Upper lobe of left lung (tissue), 6 donors: ENCODE data around the gene RAI14. TPM values are rescaled to one million over a fixed set of nuclear protein-coding genes. Genes with fewer than 3 reads are reported as not detected.

Source experiments
- ATAC-seq, 2 donors: fragments of 200-7000 bp; cut with Tn5 transposase; one replicate each; pipeline ENCODE4 v1.9.1; 2022; ENCODE audit warnings: mild to moderate bottlenecking in 2 of 2, moderate library complexity in 2 of 2; ENCODE audit not compliant: low FRiP score in 2 of 2
- DNase-seq, 2 donors: peaks; one replicate each; pipeline ENCODE4 v3.0.0-alpha.2; 2019 to 2020
- H3K27ac ChIP-seq, 4 donors: fragments of 200-600 bp; sonication (generic); one replicate each; pipeline ENCODE4 v1.5.1; 2016 to 2019
- H3K27me3 ChIP-seq, 4 donors: fragments of 200-600 bp; sonication (generic); one replicate each; pipeline ENCODE4 v1.5.1; 2017 to 2019
- H3K36me3 ChIP-seq, 4 donors: fragments of 200-600 bp; sonication (generic); one replicate each; pipeline ENCODE4 v1.5.1; 2016 to 2019
- H3K4me1 ChIP-seq, 4 donors: fragments of 200-600 bp; sonication (generic); one replicate each; pipeline ENCODE4 v1.5.1; 2018 to 2019
- H3K4me3 ChIP-seq, 4 donors: fragments of 200-600 bp; sonication (generic); one replicate each; pipeline ENCODE4 v1.5.1; 2017 to 2019; ENCODE audit warnings: mild to moderate bottlenecking in 2 of 4, moderate library complexity in 1 of 4
- H3K9me3 ChIP-seq, 4 donors: fragments of 200-600 bp; sonication (generic); one replicate each; pipeline ENCODE4 v1.5.1; 2018 to 2019
- EP300 ChIP-seq, 4 donors: sonication (generic); formaldehyde crosslinking; IDR thresholded peaks; one replicate each; pipeline ENCODE4 v1.5.1; 2017; ENCODE audit warnings: antibody characterized with exemption in 4 of 4, control low read depth in 2 of 4
- POLR2A ChIP-seq, 4 donors: fragments of 450-650 bp; IDR thresholded peaks; one replicate each; pipeline ENCODE4 v1.5.1; 2016 to 2017; ENCODE audit warnings: antibody characterized with exemption in 4 of 4, mild to moderate bottlenecking in 2 of 4
- POLR2AphosphoS5 ChIP-seq, 2 donors: sonication (generic); formaldehyde crosslinking; IDR thresholded peaks; one replicate each; pipeline ENCODE4 v1.5.1; 2017; ENCODE audit warnings: antibody characterized with exemption in 2 of 2
- WGBS, 2 donors: methylation state at CpG; one replicate each; pipeline ENCODE4 v1.1.5; 2017 to 2018; 5-methylcytosine and 5-hydroxymethylcytosine counted together
- total RNA-seq, 6 donors: library from RNA; depleted of rRNA in 4 of 6; stranded (reverse); fragments of >200 nt in 4 of 6; gene quantifications; one replicate each; pipeline versions ENCODE4 v1.1.0 to v1.2.1, GENCODE V29; 2016 to 2021
- TF ChIP-seq, protein P1 (sequence below), 6 experiments: fragments of 450-650 bp in 4 of 6; fragments of 200-600 bp in 2 of 6; sonication (generic) in 2 of 6; IDR thresholded peaks; one replicate each; pipeline ENCODE4 v1.5.1; 2016 to 2019; ENCODE audit warnings: antibody characterized with exemption in 6 of 6
- donor health status: DM: no; HTN: no; CAD: no; lungs with moderate emphysema.
- donor health status: DM: no; HTN: yes; CAD: no; lungs with severe emphysema.

RAI14 gene
- total RNA-seq, 6 donors from 2014 or later, result 34.0 to 88.6 (median 67.9) TPM

DNA sequence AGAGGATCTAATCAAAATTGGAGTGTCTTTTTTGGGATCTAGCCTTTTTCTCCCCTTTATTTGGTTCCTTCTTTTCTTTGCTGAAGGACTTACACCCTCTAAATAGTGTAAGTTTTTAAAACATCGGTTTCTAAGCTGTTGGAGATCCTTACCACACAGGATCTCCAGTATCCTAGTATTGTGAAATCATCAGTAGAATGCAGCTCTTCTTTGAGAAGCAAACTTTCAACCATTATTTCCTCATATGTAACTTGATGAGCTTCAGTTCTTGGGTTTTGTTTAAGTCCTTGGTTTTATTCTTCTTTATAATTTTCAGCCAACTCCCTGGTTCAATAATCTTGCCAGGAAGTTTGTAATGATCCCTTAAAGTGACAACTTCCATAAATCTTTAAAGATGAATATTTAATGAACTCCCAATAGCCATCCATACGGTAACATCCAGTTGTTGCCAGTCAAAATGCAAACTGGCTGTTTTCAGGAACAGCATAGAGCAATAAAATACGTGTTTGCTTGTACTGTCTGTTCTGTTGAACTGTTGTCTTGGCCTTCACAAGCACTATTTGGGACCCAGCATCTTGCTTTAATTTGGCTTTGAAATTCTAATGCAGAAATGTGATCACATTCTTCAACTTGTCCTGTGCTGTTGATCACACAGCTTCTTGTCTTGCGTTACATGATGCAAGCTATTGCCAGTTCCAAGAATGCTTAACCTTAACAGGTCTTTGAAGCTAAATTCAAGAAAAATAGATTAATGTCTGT lies 148.0 kb downstream of the RAI14 start:
- no peak overlapping the region for H3K4me3 ChIP-seq
- WGBS, 2 donors, result 77% methylated on average over 4 of the region's 4 CpGs

DNA sequence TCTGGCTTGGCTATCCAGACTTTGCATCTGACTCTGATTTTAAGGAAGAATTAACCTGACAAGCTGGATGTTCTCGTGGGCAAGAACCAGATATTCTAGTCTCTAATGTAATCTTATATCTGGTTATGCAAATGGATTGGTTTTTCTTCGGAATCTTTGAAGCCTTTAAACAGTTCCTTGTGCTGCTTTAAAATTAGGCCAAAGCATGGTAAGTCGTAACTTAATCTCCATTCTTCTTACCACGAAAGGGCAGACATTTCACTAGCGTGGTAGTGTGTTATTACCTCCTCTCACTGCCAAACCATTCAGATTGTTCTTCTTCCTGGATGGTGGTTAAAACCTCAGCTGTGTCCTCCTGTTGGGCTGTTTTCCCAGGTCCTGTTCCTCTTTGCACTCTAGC lies 148.8 kb downstream of the RAI14 start:
- DNase-seq, result no peak
- ATAC-seq, result no peak
- no peaks in the 10 kb centered on the region for H3K27me3 ChIP-seq
- H3K36me3 ChIP-seq, result peaks cover 0 to 41% (median 9%) of the 10 kb centered on the region in 4 donors
- TF ChIP-seq EP300 (IDR thresholded peaks at IDR 0.05) (no peak), POLR2A (IDR thresholded peaks at IDR 0.05) (no peak), POLR2AphosphoS5 (IDR thresholded peaks at IDR 0.05) (no peak)
- TF ChIP-seq, protein P1, sequence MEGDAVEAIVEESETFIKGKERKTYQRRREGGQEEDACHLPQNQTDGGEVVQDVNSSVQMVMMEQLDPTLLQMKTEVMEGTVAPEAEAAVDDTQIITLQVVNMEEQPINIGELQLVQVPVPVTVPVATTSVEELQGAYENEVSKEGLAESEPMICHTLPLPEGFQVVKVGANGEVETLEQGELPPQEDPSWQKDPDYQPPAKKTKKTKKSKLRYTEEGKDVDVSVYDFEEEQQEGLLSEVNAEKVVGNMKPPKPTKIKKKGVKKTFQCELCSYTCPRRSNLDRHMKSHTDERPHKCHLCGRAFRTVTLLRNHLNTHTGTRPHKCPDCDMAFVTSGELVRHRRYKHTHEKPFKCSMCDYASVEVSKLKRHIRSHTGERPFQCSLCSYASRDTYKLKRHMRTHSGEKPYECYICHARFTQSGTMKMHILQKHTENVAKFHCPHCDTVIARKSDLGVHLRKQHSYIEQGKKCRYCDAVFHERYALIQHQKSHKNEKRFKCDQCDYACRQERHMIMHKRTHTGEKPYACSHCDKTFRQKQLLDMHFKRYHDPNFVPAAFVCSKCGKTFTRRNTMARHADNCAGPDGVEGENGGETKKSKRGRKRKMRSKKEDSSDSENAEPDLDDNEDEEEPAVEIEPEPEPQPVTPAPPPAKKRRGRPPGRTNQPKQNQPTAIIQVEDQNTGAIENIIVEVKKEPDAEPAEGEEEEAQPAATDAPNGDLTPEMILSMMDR (IDR thresholded peaks at IDR 0.05), result no peak
- H3K4me3 ChIP-seq, result no peak overlapping the region
- WGBS, 2 donors, result 74 to 90% methylated on average over 5 of the region's 5 CpGs
- no peaks in the 10 kb centered on the region for H3K9me3 ChIP-seq
- H3K4me1 ChIP-seq, result no peaks in the 10 kb centered on the region
- H3K27ac ChIP-seq, result no peak overlapping the region

More for the DNA sequence above, 148.0 kb downstream of the RAI14 start:
- H3K9me3 ChIP-seq, result no peaks in the 10 kb centered on the region
- H3K4me1 ChIP-seq, result no peaks in the 10 kb centered on the region
- H3K36me3 ChIP-seq, result peaks cover 0 to 41% (median 9%) of the 10 kb centered on the region in 4 donors
- H3K27ac ChIP-seq, result no peak overlapping the region
- DNase-seq (no peak), ATAC-seq (no peak)
- no peaks in the 10 kb centered on the region for H3K27me3 ChIP-seq
- no peak for TF ChIP-seq POLR2A (IDR thresholded peaks at IDR 0.05)
- TF ChIP-seq EP300 (IDR thresholded peaks at IDR 0.05), result no peak
- TF ChIP-seq, protein P1 (IDR thresholded peaks at IDR 0.05), result no peak
- no peak for TF ChIP-seq POLR2AphosphoS5 (IDR thresholded peaks at IDR 0.05)

DNA sequence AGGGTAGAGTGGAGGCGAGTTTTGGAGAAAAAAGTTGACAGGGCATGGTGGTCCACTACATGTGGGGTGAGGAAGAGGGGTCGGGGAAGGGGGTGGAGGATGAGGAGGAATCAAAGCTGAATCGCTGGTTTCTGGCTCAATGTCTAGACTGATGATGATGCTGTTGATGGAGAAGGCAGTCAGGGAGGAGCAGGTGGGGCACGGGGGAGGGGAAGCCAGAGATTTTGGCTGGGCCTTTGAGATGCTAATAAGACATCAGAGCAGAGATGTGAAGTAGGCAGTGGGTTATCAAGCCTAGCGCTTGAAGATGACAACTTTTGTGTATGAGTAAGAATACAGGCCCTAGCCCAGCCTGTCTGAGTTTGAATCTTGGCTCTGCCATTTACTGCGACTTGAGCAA lies 150.4 kb downstream of the RAI14 start:
- H3K4me3 ChIP-seq, result no peak overlapping the region
- no peaks in the 10 kb centered on the region for H3K27me3 ChIP-seq
- 95 to 97% methylated on average over 6 of the region's 6 CpGs for WGBS, 2 donors
- DNase-seq, result no peak
- no peaks in the 10 kb centered on the region for H3K9me3 ChIP-seq
- H3K36me3 ChIP-seq, result peaks cover 0 to 30% (median 9%) of the 10 kb centered on the region in 4 donors
- TF ChIP-seq EP300 (IDR thresholded peaks at IDR 0.05) (no peak), POLR2AphosphoS5 (IDR thresholded peaks at IDR 0.05) (no peak), POLR2A (IDR thresholded peaks at IDR 0.05) (no peak)
- TF ChIP-seq, protein P1 (IDR thresholded peaks at IDR 0.05), result no peak
- H3K27ac ChIP-seq, result no peak overlapping the region
- ATAC-seq, result no peak
- no peaks in the 10 kb centered on the region for H3K4me1 ChIP-seq

DNA sequence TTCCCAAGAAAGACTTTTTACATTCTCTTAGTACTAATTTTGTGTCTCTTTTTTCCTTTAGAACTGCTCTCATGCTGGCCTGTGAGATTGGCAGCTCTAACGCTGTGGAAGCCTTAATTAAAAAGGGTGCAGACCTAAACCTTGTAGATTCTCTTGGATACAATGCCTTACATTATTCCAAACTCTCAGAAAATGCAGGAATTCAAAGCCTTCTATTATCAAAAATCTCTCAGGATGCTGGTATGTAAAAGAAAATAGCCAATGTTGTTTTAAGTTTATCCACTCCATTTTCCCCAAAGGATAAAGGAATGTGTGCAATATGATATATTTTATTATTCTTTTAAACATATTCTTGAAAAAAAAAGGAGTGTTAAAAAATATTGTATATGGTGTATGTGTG lies 155.6 kb downstream of the RAI14 start:
- Histone ChIP-seq H3K27ac (no peak overlapping the region), H3K36me3 (peaks cover 0 to 53% (median 11%) of the 10 kb centered on the region in 4 donors), H3K9me3 (no peaks in the 10 kb centered on the region), H3K4me1 (no peaks in the 10 kb centered on the region), H3K27me3 (no peaks in the 10 kb centered on the region), H3K4me3 (no peak overlapping the region)
- no peak for DNase-seq
- ATAC-seq, result no peak
- TF ChIP-seq EP300 (IDR thresholded peaks at IDR 0.05), result no peak
- no peak for TF ChIP-seq POLR2AphosphoS5 (IDR thresholded peaks at IDR 0.05)
- TF ChIP-seq, protein P1 (IDR thresholded peaks at IDR 0.05), result no peak
- no peak for TF ChIP-seq POLR2A (IDR thresholded peaks at IDR 0.05)
- WGBS, 2 donors, result 83 to 100% methylated on average over 1 of the region's 1 CpG

DNA sequence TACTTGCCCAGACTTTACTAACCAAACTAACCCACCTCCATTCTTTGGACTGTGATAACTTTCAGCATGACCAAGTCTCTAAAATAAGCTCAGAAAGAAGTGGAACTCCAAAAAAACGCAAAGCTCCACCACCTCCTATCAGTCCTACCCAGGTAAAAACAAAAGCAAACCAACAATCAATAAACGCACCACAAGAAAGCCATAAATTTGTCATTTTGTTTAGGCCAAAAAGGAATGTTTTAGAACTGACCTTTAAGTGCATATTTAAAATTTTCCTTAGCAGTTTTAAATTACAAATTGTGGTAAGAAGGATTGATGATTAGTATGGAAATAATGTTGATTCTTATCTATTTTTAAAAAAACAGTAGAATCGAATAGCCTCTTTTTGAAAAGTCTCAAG lies 157.4 kb downstream of the RAI14 start:
- no peak overlapping the region for H3K4me3 ChIP-seq
- no peak for DNase-seq
- peaks cover 0 to 60% (median 11%) of the 10 kb centered on the region in 4 donors for H3K36me3 ChIP-seq
- WGBS, 2 donors, result 89% methylated on average over 3 of the region's 3 CpGs
- ATAC-seq, result no peak
- no peaks in the 10 kb centered on the region for H3K27me3 ChIP-seq
- H3K27ac ChIP-seq, result no peak overlapping the region
- no peaks in the 10 kb centered on the region for H3K9me3 ChIP-seq
- no peaks in the 10 kb centered on the region for H3K4me1 ChIP-seq
- TF ChIP-seq EP300 (IDR thresholded peaks at IDR 0.05) (no peak), POLR2A (IDR thresholded peaks at IDR 0.05) (no peak), POLR2AphosphoS5 (IDR thresholded peaks at IDR 0.05) (no peak)
- TF ChIP-seq, protein P1 (IDR thresholded peaks at IDR 0.05), result no peak
